Vagina (tissue), 2 donors: ENCODE results near the gene KRTAP5-3. TPM values are rescaled to one million over a fixed set of nuclear protein-coding genes. Genes with fewer than 3 reads are reported as not detected.
"Not testable (repeated sequence)": the region's sequence is repeated elsewhere in the genome, so short reads cannot be mapped to it uniquely, and the experiment has no call there.

ENCODE experiments used
- DNase-seq, 2 donors: peaks; one replicate each; pipeline ENCODE4 v3.0.0-alpha.2; 2017; ENCODE audit errors: extremely low spot score in 2 of 2
- H3K27ac ChIP-seq: fragments of 200-600 bp; sonication (generic); one replicate; pipeline ENCODE4 v1.5.1; 2019
- H3K27me3 ChIP-seq: fragments of 200-600 bp; sonication (generic); one replicate; pipeline ENCODE4 v1.5.1; 2019
- H3K36me3 ChIP-seq, 2 donors: fragments of 200-600 bp; sonication (generic); one replicate each; pipeline ENCODE4 v1.5.1; 2017 to 2019
- H3K4me1 ChIP-seq: fragments of 200-600 bp; sonication (generic); one replicate; pipeline ENCODE4 v1.5.1; 2019
- H3K4me3 ChIP-seq, 2 donors: fragments of 200-600 bp; sonication (generic); 1 replicate in 1 of 2; 2 replicates in 1 of 2; pipeline ENCODE4 v1.5.1; 2016 to 2019
- H3K9me3 ChIP-seq: fragments of 200-600 bp; sonication (generic); one replicate; pipeline ENCODE4 v1.5.1; 2019
- CTCF ChIP-seq, 3 experiments: fragments of 450-650 bp in 2 of 3; fragments of 200-600 bp in 1 of 3; sonication (generic) in 1 of 3; IDR thresholded peaks; one replicate each; pipeline ENCODE4 v1.5.1; 2017 to 2019; ENCODE audit warnings: antibody characterized with exemption in 3 of 3, mild to moderate bottlenecking in 2 of 3, moderate library complexity in 2 of 3
- POLR2A ChIP-seq, 2 donors: fragments of 450-650 bp; IDR thresholded peaks; one replicate each; pipeline ENCODE4 v1.6.1; 2017; ENCODE audit warnings: antibody characterized with exemption in 2 of 2, mild to moderate bottlenecking in 2 of 2, moderate library complexity in 2 of 2
- POLR2AphosphoS5 ChIP-seq, 2 donors: sonication (generic); formaldehyde crosslinking; IDR thresholded peaks; one replicate each; pipeline ENCODE4 v1.9.0; 2017; ENCODE audit warnings: antibody characterized with exemption in 2 of 2, mild to moderate bottlenecking in 2 of 2, low read depth in 1 of 2; ENCODE audit not compliant: insufficient read depth in 1 of 2
- intact Hi-C: fragments of 100-400 bp; cut with DNase I; formaldehyde crosslinking; loops from one replicate; pipeline ENCODE4 v1.15.1; 2023
- total RNA-seq: library from RNA; depleted of rRNA; stranded (reverse); fragments of >200 nt; gene quantifications from one replicate; pipeline ENCODE4 v1.2.3, GENCODE V29; 2016

KRTAP5-3 gene
- total RNA-seq, 1 donor from 2014 or later = not detected

GRCh38 chr11:1619449-1619848 is 11.2 kb upstream of the KRTAP5-3 start:
- H3K4me1 ChIP-seq = no peaks in the 10 kb centered on the region
- no peaks in the 10 kb centered on the region for H3K36me3 ChIP-seq
- TF ChIP-seq CTCF (IDR thresholded peaks at IDR 0.05) (no peak), POLR2AphosphoS5 (IDR thresholded peaks at IDR 0.05; ENCODE audit: insufficient read depth in 1 of 2, low read depth in 1 of 2) (no peak), POLR2A (IDR thresholded peaks at IDR 0.05) (no peak)
- H3K27me3 ChIP-seq = no peaks in the 10 kb centered on the region
- no peak overlapping the region for H3K27ac ChIP-seq
- intact Hi-C loops = no loop called here
- H3K9me3 ChIP-seq = no peaks in the 10 kb centered on the region
- H3K4me3 ChIP-seq = no peak overlapping the region
- DNase-seq = no peak

- no peak for DNase-seq
- Histone ChIP-seq H3K27me3 (no peaks in the 10 kb centered on the region), H3K36me3 (no peaks in the 10 kb centered on the region), H3K4me1 (no peaks in the 10 kb centered on the region), H3K4me3 (no peak overlapping the region), H3K9me3 (no peaks in the 10 kb centered on the region), H3K27ac (no peak overlapping the region)
- no peak for TF ChIP-seq CTCF (IDR thresholded peaks at IDR 0.05)
- TF ChIP-seq POLR2AphosphoS5 (IDR thresholded peaks at IDR 0.05; ENCODE audit: insufficient read depth in 1 of 2, low read depth in 1 of 2) = no peak
- TF ChIP-seq POLR2A (IDR thresholded peaks at IDR 0.05) = no peak
- intact Hi-C loops = no loop called here
Measured at GRCh38 chr11:1618231-1618630, 10.0 kb upstream of the KRTAP5-3 start.

- H3K4me1 ChIP-seq, H3K4me3 ChIP-seq, H3K36me3 ChIP-seq, H3K27ac ChIP-seq, H3K9me3 ChIP-seq, intact Hi-C loops, H3K27me3 ChIP-seq, DNase-seq: not testable (repeated sequence)
Measured at GRCh38 chr11:1607901-1608300, 362 bp downstream of the KRTAP5-3 start.

- H3K27me3 ChIP-seq, intact Hi-C loops, H3K27ac ChIP-seq: not testable (repeated sequence)
Measured at GRCh38 chr11:1607156-1607845, 962 bp downstream of the KRTAP5-3 start.

GRCh38 chr11:1605923-1606322 is 2.3 kb downstream of the KRTAP5-3 start:
- DNase-seq, H3K4me1 ChIP-seq, H3K27ac ChIP-seq, H3K9me3 ChIP-seq, H3K36me3 ChIP-seq, intact Hi-C loops, H3K27me3 ChIP-seq, H3K4me3 ChIP-seq: not testable (repeated sequence)

More at GRCh38 chr11:1607156-1607845, 962 bp downstream of the KRTAP5-3 start:
- not testable (repeated sequence) for DNase-seq, H3K4me1 ChIP-seq, H3K36me3 ChIP-seq, H3K9me3 ChIP-seq, H3K4me3 ChIP-seq

- intact Hi-C loops = no loop called here
- H3K27me3 ChIP-seq = no peaks in the 10 kb centered on the region
- TF ChIP-seq POLR2AphosphoS5 (IDR thresholded peaks at IDR 0.05; ENCODE audit: insufficient read depth in 1 of 2, low read depth in 1 of 2) (no peak), CTCF (IDR thresholded peaks at IDR 0.05) (no peak), POLR2A (IDR thresholded peaks at IDR 0.05) (no peak)
Measured at GRCh38 chr11:1604711-1605110, 3.6 kb downstream of the KRTAP5-3 start.

More at GRCh38 chr11:1604711-1605110, 3.6 kb downstream of the KRTAP5-3 start:
- H3K36me3 ChIP-seq = no peaks in the 10 kb centered on the region
- DNase-seq = no peak
- H3K4me3 ChIP-seq = no peak overlapping the region
- H3K4me1 ChIP-seq = no peaks in the 10 kb centered on the region
- no peak overlapping the region for H3K27ac ChIP-seq
- H3K9me3 ChIP-seq = no peaks in the 10 kb centered on the region
